Kidney (tissue), 14 donors: ENCODE measurements around the gene LIX1. TPM values are rescaled to one million over a fixed set of nuclear protein-coding genes. Genes with fewer than 3 reads are reported as not detected.

ENCODE experiments used
- DNase-seq, 5 donors: peaks; one replicate each; pipeline ENCODE4 v3.0.0-alpha.2; 2013 to 2020
- FAIRE-seq: peaks from 2 replicates; lab custom pipeline; 2012; peaks lifted over from hg19 to GRCh38; lab: Jason Lieb, UNC
- H3K27ac ChIP-seq, 2 donors: one replicate each; pipeline ENCODE4 v1.7.0; 2013; ENCODE audit warnings: low read depth in 2 of 2, low read length in 2 of 2, inconsistent platforms in 1 of 2
- H3K27me3 ChIP-seq: one replicate; pipeline ENCODE4 v1.7.1; 2013; ENCODE audit warnings: low read length, inconsistent platforms; ENCODE audit not compliant: control insufficient read depth, insufficient read depth
- H3K36me3 ChIP-seq, 3 donors: one replicate each; pipeline versions ENCODE4 v1.7.0 to v1.7.1; 2013; ENCODE audit warnings: low read length in 3 of 3, control low read depth in 1 of 3, inconsistent platforms in 1 of 3; ENCODE audit not compliant: insufficient read depth in 3 of 3, control insufficient read depth in 2 of 3
- H3K4me1 ChIP-seq, 3 donors: one replicate each; pipeline versions ENCODE4 v1.7.0 to v1.7.1; 2013; ENCODE audit warnings: low read length in 3 of 3, inconsistent platforms in 1 of 3, low read depth in 1 of 3; ENCODE audit not compliant: control insufficient read depth in 2 of 3, insufficient read depth in 2 of 3
- H3K4me3 ChIP-seq, 3 donors: one replicate each; pipeline versions ENCODE4 v1.7.0 to v1.8.1; 2013; ENCODE audit warnings: low read length in 3 of 3, control low read depth in 1 of 3, inconsistent platforms in 1 of 3
- H3K9ac ChIP-seq, 3 donors: one replicate each; pipeline versions ENCODE4 v1.7.0 to v1.7.1; 2013; ENCODE audit warnings: low read length in 3 of 3, control low read depth in 1 of 3, inconsistent platforms in 1 of 3
- H3K9me3 ChIP-seq, 3 donors: one replicate each; pipeline versions ENCODE4 v1.7.0 to v1.7.1; 2013; ENCODE audit warnings: low read length in 3 of 3, control low read depth in 1 of 3, inconsistent platforms in 1 of 3; ENCODE audit not compliant: control insufficient read depth in 2 of 3, insufficient read depth in 1 of 3
- CTCF ChIP-seq: IDR thresholded peaks from 3 replicates; pipeline ENCODE4 v1.5.1; 2012; ENCODE audit warnings: mild to moderate bottlenecking, moderate library complexity, borderline replicate concordance; ENCODE audit not compliant: insufficient read depth; ENCODE audit errors: extremely low read depth
- intact Hi-C: fragments of 100-400 bp; cut with DNase I; formaldehyde crosslinking; loops from one replicate; pipeline ENCODE4 v1.11.1; 2022
- polyA plus RNA-seq: library from polyadenylated mRNA; stranded (reverse); fragments of 350-450 nt; fragmentation: Illumina TruSeq; extraction: RNeasy Lipid Tissue Mini Kit (QIAGEN cat#74804); gene quantifications from one replicate; pipeline ENCODE4 v1.2.3, GENCODE V29; 2014; ENCODE audit warnings: low read depth, low replicate concordance; ENCODE audit not compliant: insufficient read depth
- total RNA-seq: library from RNA; stranded (reverse); fragmentation: NEBNext Ultra II Directional; extraction: Animal tissue kit (Norgen Biotek cat#: 25700); gene quantifications from one replicate; pipeline ENCODE4 v1.2.1, GENCODE V29; 2021
- donor health status: control.
- donor health status: control.
- donor health status: control.
- donor health status: control.
- donor health status: control.
- donor health status: DM: yes; HTN: yes; CAD: no.
- donor health status: Normal renal cell carcinoma (clear cell type).

Gene LIX1
- total and polyA plus RNA-seq, 2 donors from 2014 or later: 0.65 to 33.4 TPM

- Histone ChIP-seq H3K27ac (no peak overlapping the region), H3K36me3 (no peaks in the 10 kb centered on the region), H3K4me1 (no peaks in the 10 kb centered on the region), H3K9ac (no peak overlapping the region), H3K4me3 (no peak overlapping the region), H3K9me3 (no peaks in the 10 kb centered on the region), H3K27me3 (no peaks in the 10 kb centered on the region)
- intact Hi-C loops: no loop called here
- DNase-seq (no peak), FAIRE-seq (no peak)
- TF ChIP-seq CTCF: no peak
Observed at GRCh38 chr5:97135868-97136267, 6.5 kb downstream of the LIX1 start.

- intact Hi-C loops: no loop called here
- no peak for DNase-seq
- H3K9ac ChIP-seq: no peak overlapping the region
- H3K27me3 ChIP-seq: no peaks in the 10 kb centered on the region
- H3K27ac ChIP-seq: no peak overlapping the region
- no peak for TF ChIP-seq CTCF
- no peaks in the 10 kb centered on the region for H3K9me3 ChIP-seq
- H3K36me3 ChIP-seq: no peaks in the 10 kb centered on the region
- no peak overlapping the region for H3K4me3 ChIP-seq
- no peaks in the 10 kb centered on the region for H3K4me1 ChIP-seq
- no peak for FAIRE-seq
Observed at GRCh38 chr5:97134634-97135033, 7.8 kb downstream of the LIX1 start.

- Histone ChIP-seq H3K36me3 (no peaks in the 10 kb centered on the region), H3K4me3 (no peak overlapping the region), H3K9ac (no peak overlapping the region), H3K4me1 (no peaks in the 10 kb centered on the region), H3K27ac (no peak overlapping the region), H3K27me3 (no peaks in the 10 kb centered on the region), H3K9me3 (no peaks in the 10 kb centered on the region)
- FAIRE-seq (no peak), DNase-seq (no peak)
- intact Hi-C loops: no loop called here
- no peak for TF ChIP-seq CTCF
Observed at GRCh38 chr5:97133101-97133500, 9.3 kb downstream of the LIX1 start.

GRCh38 chr5:97131921-97132320 is 10.5 kb downstream of the LIX1 start:
- H3K27ac ChIP-seq: no peak overlapping the region
- H3K4me3 ChIP-seq: no peak overlapping the region
- no peaks in the 10 kb centered on the region for H3K27me3 ChIP-seq
- no peak overlapping the region for H3K9ac ChIP-seq
- no peaks in the 10 kb centered on the region for H3K4me1 ChIP-seq
- DNase-seq (peak in 1 of 5 donors; percentile 25), FAIRE-seq (no peak)
- intact Hi-C loops: no loop called here
- no peak for TF ChIP-seq CTCF
- H3K36me3 ChIP-seq: no peaks in the 10 kb centered on the region
- no peaks in the 10 kb centered on the region for H3K9me3 ChIP-seq
